D721Med (cell line): Measurements from ENCODE around the gene GPR25.
A peak's percentile ranks its signal among the peaks of the same experiment; 100 is the strongest.

Experiments used
- DNase-seq: peaks from one replicate; pipeline ENCODE4 v3.0.0; 2011; ENCODE audit warnings: low spot score; ENCODE audit not compliant: insufficient read length
- FAIRE-seq: peaks from 2 replicates; lab custom pipeline; 2011; peaks lifted over from hg19 to GRCh38; lab: Jason Lieb, UNC
- TF ChIP-seq, protein P1 (sequence below): IDR thresholded peaks from 2 replicates; pipeline ENCODE4 v1.5.1; 2012; ENCODE audit warnings: mild to moderate bottlenecking, control low read depth; ENCODE audit not compliant: insufficient read depth; ENCODE audit errors: missing control alignments

The GPR25 gene

DNA sequence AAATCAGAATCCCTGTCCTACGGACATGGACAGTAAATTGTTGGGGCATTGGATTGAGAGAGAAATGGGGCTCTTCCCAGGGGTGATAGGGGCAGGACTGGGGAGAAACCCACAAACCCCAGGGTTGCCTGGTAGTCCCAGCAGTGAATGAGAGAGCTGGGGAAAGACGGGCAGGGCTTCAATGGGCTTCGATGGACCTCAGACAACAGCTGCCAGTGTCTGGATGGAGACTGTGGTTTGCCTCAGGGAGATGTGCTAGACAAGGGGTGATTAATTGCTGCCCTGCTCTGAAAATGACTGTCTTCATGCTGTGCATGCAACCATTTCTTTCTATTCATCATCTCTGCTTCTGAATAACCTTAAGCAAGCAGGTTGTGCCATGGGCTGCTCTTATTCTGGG, 7.4 kb downstream of the GPR25 start:
- DNase-seq (no peak), FAIRE-seq (no peak)
- TF ChIP-seq, protein P1, sequence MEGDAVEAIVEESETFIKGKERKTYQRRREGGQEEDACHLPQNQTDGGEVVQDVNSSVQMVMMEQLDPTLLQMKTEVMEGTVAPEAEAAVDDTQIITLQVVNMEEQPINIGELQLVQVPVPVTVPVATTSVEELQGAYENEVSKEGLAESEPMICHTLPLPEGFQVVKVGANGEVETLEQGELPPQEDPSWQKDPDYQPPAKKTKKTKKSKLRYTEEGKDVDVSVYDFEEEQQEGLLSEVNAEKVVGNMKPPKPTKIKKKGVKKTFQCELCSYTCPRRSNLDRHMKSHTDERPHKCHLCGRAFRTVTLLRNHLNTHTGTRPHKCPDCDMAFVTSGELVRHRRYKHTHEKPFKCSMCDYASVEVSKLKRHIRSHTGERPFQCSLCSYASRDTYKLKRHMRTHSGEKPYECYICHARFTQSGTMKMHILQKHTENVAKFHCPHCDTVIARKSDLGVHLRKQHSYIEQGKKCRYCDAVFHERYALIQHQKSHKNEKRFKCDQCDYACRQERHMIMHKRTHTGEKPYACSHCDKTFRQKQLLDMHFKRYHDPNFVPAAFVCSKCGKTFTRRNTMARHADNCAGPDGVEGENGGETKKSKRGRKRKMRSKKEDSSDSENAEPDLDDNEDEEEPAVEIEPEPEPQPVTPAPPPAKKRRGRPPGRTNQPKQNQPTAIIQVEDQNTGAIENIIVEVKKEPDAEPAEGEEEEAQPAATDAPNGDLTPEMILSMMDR: no peak

DNA sequence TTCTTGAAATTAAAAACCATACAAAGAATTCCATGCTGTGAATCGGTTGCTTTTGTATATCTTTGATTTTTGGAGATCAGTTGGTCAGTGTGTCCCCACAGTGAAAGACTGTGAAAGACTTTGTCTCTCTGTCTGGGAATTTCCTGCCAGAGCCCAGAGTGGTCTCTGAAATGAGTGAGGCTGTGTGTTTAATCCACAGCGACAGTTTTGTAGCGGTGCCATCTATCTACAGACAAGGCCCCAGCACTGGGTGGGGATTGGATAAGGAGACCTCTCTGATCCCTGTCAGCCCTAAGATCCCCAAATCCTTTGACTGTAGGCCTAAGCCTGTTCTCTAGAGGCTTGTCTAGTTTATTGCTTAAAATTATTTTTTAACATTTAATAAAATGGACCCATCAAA, 10.3 kb downstream of the GPR25 start:
- DNase-seq (no peak), FAIRE-seq (peak; percentile 38)
- TF ChIP-seq, protein P1: no peak

DNA sequence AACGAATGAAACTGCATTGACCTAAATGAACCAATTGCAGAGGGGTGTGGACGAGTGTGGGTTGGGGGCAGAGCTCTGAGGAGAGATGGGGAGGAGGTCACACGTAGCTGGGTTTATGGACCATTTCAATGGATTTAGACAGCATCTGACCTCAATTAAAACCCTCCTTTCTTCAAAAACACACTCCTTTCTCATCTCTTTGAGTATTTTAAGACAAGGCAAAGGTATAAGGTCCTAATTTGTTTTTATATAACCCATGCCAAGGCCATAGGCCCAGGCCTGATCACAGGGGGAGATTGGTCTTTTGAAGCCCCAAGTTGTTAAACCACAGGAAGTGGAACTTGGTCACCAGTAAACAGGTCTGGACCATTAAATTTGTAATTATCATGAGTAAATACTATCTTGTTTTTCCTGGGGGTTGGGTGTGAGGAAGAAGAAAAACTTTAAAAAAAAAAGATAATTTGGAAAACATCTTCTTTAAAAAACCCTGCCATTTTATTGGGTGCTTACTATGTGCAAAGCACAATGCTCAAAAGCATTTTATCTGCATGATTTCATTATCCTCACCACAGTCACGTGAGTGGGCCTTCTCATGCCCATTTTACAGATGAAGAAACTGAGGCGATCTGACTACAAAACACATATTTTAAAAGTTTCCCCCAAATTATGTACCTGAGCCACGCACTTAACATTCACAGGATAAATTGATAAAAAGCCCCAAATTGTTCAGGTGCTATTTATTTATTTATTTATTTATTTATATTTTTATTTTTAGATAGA, 13.0 kb downstream of the GPR25 start:
- FAIRE-seq: no peak

DNA sequence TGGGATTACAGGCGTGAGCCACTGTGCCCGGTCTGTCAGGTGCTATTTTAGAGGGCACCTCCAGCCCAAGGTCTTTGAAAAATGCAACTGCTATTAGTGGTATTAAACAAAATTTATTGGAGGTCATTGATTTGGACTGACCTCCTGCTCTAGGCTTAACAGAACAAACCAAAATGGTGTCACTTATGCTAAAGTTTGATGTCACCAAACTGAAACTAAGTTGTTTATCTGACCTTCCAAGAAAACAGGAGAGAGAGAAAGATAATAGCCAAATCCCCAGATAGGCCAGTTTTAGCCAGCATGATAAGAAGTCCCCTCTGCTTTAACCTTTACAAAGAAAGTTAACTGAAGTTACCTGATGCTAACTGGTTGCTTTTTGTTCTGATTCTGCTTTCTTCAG, 13.8 kb downstream of the GPR25 start:
- no peak for FAIRE-seq
- no peak for DNase-seq
- TF ChIP-seq, protein P1: no peak

More for the DNA sequence above, 13.0 kb downstream of the GPR25 start:
- TF ChIP-seq, protein P1: no peak
- no peak for DNase-seq

DNA sequence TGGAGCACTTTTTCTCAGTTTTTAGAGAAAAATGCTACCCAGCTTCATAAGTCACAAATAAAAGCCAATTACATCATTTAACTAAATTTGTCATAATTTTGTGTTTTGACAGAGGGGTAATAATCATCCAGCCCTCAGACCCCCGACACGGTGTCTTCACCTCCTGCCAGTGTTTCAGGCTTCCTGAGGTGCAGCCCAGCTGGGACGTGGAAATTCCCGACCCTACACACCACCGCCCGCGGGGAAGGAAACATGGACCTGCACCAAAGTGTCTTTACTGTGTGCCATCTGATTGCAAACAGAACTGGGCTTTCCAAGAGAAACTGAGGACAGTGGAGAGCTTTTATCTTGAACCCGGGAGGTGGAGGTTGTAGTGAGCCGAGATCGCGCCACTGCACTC, 14.3 kb downstream of the GPR25 start:
- DNase-seq (no peak), FAIRE-seq (no peak)
- TF ChIP-seq, protein P1: no peak

DNA sequence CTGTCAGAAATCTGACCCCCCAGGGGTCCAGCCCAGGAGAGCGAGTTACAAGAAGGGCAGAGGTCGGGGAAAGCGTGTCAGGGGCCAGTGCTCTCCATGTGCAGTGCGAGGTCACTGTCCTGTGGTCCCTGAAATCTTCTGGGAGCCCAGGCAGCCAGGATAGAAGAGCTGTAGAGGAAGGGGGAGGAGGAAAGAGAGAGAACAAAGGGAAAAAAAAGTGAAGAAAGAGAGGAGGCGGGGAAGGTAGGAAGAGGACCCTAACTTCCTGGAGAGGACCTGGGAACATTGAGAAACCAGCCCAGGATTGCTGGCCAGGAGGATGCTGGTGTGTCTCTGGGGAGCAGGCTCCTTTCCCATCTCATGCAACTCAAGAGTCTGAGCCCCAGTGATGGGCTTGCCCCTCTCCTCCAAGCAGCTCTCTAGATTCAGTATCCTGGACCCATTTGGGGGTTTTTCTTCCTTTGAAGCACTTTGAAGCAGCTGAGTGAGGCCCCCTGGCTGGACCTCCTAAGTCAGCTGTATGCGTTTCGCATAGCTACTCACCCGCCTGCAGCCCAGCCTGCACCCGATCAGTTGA, 15.1 kb downstream of the GPR25 start:
- no peak for FAIRE-seq
- TF ChIP-seq, protein P1: no peak

DNA sequence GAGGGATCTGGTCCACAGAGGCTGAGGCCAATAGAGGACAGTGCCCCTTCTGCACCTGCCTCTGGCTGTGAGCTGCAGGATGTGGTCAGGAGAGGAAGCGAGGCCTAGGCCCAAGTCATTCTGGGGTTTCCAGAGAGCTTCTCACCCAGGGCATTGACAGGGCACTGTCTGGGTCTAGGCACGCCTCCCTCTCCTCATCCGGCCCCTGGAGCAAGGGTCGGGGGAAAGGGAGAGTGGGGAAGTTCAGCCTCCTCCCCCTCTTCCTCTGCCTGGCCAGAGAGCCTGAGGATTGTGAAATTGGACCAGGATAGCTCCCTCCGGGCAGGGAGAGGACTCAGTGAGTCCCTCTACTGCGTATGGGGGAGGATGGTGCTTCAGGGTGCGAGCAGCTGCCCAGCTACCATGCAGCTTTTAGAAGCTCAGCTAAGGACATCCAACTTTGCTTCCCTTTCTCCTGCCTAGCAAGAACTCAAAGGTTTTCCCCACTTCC, 15.6 kb downstream of the GPR25 start:
- no peak for FAIRE-seq
- DNase-seq: no peak
- TF ChIP-seq, protein P1: no peak

More for the DNA sequence above, 15.1 kb downstream of the GPR25 start:
- no peak for DNase-seq
